Subcutaneous abdominal adipose tissue (tissue), 5 donors: ENCODE measurements around the gene TAOK2.
A peak's percentile ranks its signal among the peaks of the same experiment; 100 is the strongest.

Experiments used
- H3K27ac ChIP-seq: one replicate; pipeline ENCODE4 v1.7.0; 2013; ENCODE audit warnings: low read depth, mild to moderate bottlenecking, inconsistent platforms, low read length, moderate library complexity
- H3K27me3 ChIP-seq, 5 donors: one replicate each; pipeline ENCODE4 v1.7.0; 2013; ENCODE audit warnings: low read length in 5 of 5, inconsistent platforms in 1 of 5; ENCODE audit not compliant: control insufficient read depth in 5 of 5, insufficient read depth in 4 of 5
- H3K36me3 ChIP-seq, 5 donors: one replicate each; pipeline ENCODE4 v1.7.0; 2013; ENCODE audit warnings: low read length in 5 of 5; ENCODE audit not compliant: control insufficient read depth in 5 of 5, insufficient read depth in 5 of 5
- H3K4me1 ChIP-seq, 5 donors: one replicate each; pipeline ENCODE4 v1.7.0; 2013; ENCODE audit warnings: low read length in 5 of 5, mild to moderate bottlenecking in 3 of 5, moderate library complexity in 1 of 5; ENCODE audit not compliant: control insufficient read depth in 5 of 5, insufficient read depth in 5 of 5
- H3K4me3 ChIP-seq, 5 donors: one replicate each; pipeline ENCODE4 v1.7.0; 2013; ENCODE audit warnings: low read length in 5 of 5, low read depth in 1 of 5
- H3K9ac ChIP-seq, 5 donors: one replicate each; pipeline ENCODE4 v1.7.0; 2013; ENCODE audit warnings: low read length in 5 of 5, mild to moderate bottlenecking in 4 of 5, moderate library complexity in 3 of 5
- H3K9me3 ChIP-seq, 5 donors: one replicate each; pipeline ENCODE4 v1.7.0; 2013; ENCODE audit warnings: low read length in 5 of 5; ENCODE audit not compliant: control insufficient read depth in 5 of 5
- donor health status: healthy.
- donor health status: healthy.
- donor health status: healthy.
- donor health status: healthy.
- donor health status: healthy.

Gene TAOK2

DNA sequence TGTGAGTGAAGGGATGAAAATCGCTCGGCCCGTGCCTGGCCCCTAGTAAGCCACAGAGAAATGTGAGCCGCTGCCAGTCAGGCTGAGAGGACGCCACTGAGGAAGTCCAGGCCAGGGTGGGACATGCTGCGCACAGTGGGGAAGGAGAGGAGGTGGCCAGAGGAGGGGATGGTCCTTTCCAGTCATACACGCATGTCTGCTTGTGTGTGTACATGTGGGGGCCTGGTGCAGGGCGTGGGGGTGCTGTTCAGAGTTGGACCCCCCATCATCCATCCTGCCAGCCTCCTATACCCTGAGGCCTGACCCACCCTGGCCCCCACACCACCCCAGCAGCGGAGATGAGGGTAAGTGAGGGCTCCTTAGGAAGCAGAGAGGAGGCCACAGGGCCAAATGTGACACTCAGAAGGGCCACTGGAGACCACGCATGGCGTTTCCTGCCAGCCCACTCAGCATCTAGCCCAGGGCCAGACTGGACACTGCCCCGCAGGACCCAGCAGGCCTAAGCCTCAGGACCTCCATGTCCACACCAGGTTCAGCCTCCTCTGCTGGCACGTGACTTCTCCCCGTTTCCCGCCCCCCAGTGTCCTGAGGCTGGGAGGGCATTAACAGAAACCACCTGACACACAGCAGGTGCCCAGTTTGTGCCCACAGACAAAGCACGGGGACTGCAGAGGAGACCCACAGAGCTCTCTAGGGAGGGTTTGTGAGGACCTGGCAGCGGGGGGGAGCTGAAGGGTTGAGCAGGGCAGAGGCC is 30.2 kb downstream of the TAOK2 start:
- Histone ChIP-seq H3K36me3 (peaks cover 0 to 49% (median 33%) of the 10 kb centered on the region in 5 donors), H3K4me3 (no peak overlapping the region), H3K27ac (no peak overlapping the region), H3K9me3 (no peaks in the 10 kb centered on the region), H3K4me1 (peaks cover 0 to 15% (median 4%) of the 10 kb centered on the region in 5 donors), H3K9ac (no peak overlapping the region), H3K27me3 (peaks cover 3 to 10% (median 8%) of the 10 kb centered on the region in 5 donors)

DNA sequence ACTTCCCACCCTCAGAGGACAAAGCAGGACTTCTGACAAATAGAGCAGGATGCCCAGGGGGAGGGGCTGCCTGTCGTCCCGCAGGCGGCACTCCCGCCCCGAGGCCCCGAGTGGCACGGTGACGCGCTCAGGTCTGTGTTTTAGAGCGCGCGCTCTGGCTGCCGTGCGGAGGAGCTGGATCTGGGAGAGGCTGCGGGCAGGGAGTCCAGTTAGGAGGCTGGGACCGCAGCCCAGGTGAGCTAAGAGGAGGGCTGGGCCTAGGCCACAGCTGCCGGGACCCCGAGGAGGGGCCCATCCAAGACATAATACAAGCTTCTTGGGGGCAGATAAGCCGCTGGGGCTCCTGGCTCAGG is 30.7 kb downstream of the TAOK2 start:
- H3K36me3 ChIP-seq = peaks cover 0 to 44% (median 31%) of the 10 kb centered on the region in 5 donors
- peaks cover 6 to 15% (median 13%) of the 10 kb centered on the region in 5 donors for H3K27me3 ChIP-seq
- H3K9ac ChIP-seq = no peak overlapping the region
- H3K4me1 ChIP-seq = peaks cover 0 to 15% (median 4%) of the 10 kb centered on the region in 5 donors
- no peak overlapping the region for H3K27ac ChIP-seq
- H3K9me3 ChIP-seq = no peaks in the 10 kb centered on the region
- H3K4me3 ChIP-seq = no peak overlapping the region

DNA sequence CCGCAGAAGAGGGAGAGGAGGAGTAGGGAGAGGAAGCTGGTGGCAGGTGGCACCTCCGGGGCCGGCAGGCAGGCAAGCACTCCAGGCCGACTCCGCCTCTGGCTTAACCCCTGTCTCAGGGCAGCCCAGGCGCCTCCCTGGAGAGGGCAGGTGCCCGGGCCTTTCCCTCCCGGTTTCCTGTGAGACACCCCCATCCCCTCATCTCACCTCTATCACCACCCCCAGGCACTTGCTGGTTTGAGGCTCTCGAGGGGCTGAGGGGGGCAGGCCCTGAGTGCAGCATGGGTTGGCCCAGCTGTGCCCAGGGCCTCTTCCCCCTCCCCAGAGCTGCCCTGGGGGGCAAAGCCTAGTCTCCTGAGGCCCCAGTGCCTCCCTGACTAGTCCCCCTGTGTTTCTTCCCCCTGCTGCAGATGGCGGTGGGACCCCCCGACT is 31.2 kb downstream of the TAOK2 start:
- Histone ChIP-seq H3K27me3 (peaks cover 10 to 19% (median 17%) of the 10 kb centered on the region in 5 donors), H3K4me3 (no peak overlapping the region), H3K4me1 (peaks cover 0 to 15% (median 4%) of the 10 kb centered on the region in 5 donors), H3K9me3 (no peaks in the 10 kb centered on the region), H3K9ac (no peak overlapping the region), H3K36me3 (peaks cover 0 to 40% (median 30%) of the 10 kb centered on the region in 5 donors), H3K27ac (no peak overlapping the region)

DNA sequence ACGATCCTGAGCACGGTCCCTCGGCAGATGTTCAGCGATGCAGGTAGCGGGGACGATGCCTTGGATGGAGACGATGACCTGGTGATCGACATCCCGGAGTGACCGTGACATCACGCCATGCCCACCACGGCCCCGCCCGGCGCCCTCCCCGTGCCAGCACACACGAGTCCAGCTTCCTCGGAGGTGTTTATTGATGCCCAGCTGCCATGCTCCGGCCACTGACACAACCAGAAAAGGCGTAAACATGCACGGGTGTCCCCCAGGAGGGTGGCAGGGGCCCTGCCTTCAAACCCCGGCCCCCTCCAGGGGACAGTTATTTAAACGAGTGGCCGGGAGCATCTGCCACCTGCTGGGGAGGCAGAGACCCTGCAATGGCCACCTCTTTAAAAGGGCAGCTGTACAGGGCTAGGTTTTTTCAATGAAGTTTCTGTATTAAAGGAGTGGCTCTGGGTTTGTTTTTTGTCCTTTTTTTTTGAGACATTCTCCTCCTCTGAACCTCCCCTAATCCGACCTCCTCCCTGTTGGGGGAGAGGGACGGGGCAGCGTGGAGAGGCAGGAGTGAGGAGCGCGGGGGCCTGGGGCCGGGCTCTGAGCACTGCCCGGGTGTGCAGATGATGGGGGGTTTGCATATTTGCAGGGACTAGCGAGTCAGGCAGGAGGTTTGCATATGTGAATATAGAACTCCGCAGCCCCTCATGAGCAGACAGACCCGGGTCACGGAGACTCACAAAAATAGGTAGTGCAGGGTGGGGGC is 31.9 kb downstream of the TAOK2 start:
- Histone ChIP-seq H3K4me3 (peak overlapping the region in 2 of 5 donors; percentile 21 to 39), H3K9ac (no peak overlapping the region), H3K4me1 (peaks cover 0 to 18% (median 8%) of the 10 kb centered on the region in 5 donors), H3K9me3 (no peaks in the 10 kb centered on the region), H3K36me3 (peaks cover 0 to 33% (median 25%) of the 10 kb centered on the region in 5 donors), H3K27ac (no peak overlapping the region), H3K27me3 (peaks cover 17 to 26% (median 24%) of the 10 kb centered on the region in 5 donors)

DNA sequence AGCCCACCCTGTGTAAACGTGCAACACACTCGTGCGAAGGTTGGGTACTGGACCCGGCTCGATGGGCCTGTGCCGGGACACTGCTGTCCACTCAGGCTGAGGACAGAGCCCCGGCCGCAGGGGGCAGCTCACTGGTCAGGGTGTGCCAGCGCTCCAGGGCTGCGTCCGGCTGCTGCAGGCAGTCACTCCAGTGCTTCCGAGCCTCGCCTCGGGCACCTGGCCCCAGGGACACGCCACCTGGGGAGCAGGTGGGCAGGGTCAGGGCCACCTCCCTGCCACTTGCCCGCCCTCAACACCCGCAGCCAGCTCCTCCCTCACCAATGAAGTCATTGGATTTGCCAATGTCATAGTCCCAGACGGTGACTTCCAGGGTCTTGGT is 32.4 kb downstream of the TAOK2 start:
- no peak overlapping the region for H3K4me3 ChIP-seq
- peaks cover 0 to 28% (median 20%) of the 10 kb centered on the region in 5 donors for H3K36me3 ChIP-seq
- H3K27ac ChIP-seq = no peak overlapping the region
- peaks cover 0 to 22% (median 12%) of the 10 kb centered on the region in 5 donors for H3K4me1 ChIP-seq
- H3K9ac ChIP-seq = no peak overlapping the region
- no peaks in the 10 kb centered on the region for H3K9me3 ChIP-seq
- peaks cover 18 to 29% (median 26%) of the 10 kb centered on the region in 5 donors for H3K27me3 ChIP-seq

DNA sequence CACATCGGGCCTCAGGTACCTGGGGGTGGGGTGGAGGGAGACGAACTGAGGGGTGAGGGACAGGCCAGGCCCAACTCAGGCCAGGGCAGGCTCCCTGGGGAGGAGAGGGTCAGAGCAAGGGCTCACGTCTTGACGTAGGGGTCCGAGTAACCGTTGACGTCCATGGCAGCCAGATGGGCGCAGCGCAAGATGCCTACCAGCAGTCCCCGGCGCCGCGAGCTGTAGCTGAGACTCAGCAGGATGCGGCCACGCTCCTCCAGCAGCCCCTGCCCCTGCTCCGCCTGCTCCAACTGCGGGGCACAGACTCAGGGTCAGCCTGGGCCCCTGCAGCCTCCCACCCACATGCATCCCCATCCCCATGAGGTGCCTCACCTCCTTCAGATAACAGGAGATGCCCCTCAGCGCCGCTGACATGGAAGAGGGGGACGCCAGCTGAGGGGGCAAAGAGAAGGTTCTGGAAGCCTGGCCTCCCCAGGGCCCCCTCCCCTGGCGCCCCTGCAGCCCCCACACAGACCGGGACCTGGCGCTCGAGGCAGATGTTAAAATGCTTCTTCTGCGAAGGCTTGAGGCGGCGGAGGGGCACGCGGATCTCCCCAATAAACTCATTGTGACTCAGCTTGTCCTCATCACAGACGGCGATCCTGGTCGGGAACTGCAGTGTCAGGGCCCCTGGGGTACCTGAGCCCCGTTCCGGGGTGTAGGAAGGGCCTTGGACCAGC is 33.1 kb downstream of the TAOK2 start:
- H3K9me3 ChIP-seq = no peaks in the 10 kb centered on the region
- H3K27ac ChIP-seq = no peak overlapping the region
- H3K9ac ChIP-seq = no peak overlapping the region
- H3K36me3 ChIP-seq = peaks cover 0 to 22% (median 18%) of the 10 kb centered on the region in 5 donors
- no peak overlapping the region for H3K4me3 ChIP-seq
- peaks cover 21 to 32% (median 30%) of the 10 kb centered on the region in 5 donors for H3K27me3 ChIP-seq
- peaks cover 0 to 25% (median 14%) of the 10 kb centered on the region in 5 donors for H3K4me1 ChIP-seq

DNA sequence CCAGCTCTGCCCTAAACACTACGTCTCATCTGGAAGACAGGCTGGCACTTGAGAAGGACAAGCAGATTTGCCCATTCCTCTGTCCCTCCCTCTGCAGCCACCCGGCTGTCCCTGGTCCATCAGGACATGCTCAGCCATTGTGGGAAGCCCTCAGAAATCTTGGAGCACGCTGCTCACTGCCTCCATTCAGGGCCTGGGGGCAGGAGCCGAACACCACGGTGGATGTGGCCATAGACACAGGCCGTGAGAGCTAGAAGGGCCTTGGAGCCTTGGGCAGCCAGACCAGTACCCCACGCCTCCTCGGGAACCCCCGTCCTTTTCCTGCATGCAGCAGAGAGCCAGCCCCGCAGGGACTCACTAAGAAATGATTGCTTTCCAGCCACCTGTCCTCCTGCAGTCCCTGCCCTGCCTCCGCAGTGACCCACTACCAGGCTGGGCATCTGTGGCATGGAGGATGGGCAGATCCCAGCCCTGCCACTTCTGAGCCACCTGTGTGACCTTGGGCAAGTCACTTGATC is 33.8 kb downstream of the TAOK2 start:
- Histone ChIP-seq H3K9me3 (no peaks in the 10 kb centered on the region), H3K27ac (no peak overlapping the region), H3K4me1 (peaks cover 0 to 25% (median 14%) of the 10 kb centered on the region in 5 donors), H3K4me3 (no peak overlapping the region), H3K27me3 (peaks cover 24 to 37% (median 35%) of the 10 kb centered on the region in 5 donors), H3K36me3 (peaks cover 0 to 16% (median 12%) of the 10 kb centered on the region in 5 donors), H3K9ac (no peak overlapping the region)

DNA sequence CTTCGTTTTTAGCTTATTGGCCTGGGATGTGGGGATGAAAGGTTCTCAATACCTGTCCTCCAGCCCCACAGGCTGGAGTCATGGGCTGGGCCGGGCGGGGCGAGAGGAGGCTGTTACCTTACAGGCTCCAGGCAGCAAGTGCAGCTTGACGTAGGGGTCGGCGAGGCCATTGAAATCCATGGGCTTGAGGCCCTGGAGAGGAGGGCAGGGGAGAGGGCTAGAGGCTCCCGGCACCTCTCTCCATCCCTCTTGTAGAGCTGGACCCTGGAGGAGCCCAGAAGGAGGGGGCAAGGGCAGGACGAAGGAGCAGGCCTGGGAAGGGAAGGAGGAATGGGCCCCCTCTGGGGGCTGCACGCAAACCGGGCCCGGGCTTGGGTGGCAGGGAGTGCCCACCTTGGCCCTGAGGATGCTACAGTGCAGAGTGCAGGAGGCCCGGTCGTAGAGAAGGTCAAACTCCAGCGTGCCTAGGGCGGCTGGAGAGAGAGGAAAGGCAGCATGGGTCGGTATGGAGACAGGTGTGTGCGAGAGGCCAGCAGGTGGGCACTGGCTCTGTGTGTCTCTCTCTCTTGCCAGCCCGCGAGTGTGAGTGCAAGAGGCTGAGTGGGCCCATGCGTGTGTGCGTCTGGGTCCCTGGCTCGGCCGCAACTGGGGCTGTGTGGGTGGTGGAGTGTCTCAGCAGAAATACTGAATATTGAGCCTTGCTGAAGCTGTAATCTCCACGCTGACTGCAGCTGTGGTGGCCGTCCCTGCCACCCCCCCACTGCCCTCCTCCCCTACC is 35.6 kb downstream of the TAOK2 start:
- Histone ChIP-seq H3K4me3 (no peak overlapping the region), H3K9me3 (no peaks in the 10 kb centered on the region), H3K9ac (no peak overlapping the region), H3K27me3 (peaks cover 24 to 37% (median 35%) of the 10 kb centered on the region in 5 donors), H3K27ac (no peak overlapping the region), H3K4me1 (peaks cover 0 to 23% (median 14%) of the 10 kb centered on the region in 5 donors), H3K36me3 (peaks cover 0 to under 1% (median 0%) of the 10 kb centered on the region in 5 donors)
